Superior temporal gyrus (tissue), 1 donor: ENCODE data around the gene HBS1L.

Experiments used
- DNase-seq: peaks from one replicate; pipeline ENCODE4 v3.0.0-alpha.2; 2016; ENCODE audit errors: extremely low spot score

HBS1L gene

DNA sequence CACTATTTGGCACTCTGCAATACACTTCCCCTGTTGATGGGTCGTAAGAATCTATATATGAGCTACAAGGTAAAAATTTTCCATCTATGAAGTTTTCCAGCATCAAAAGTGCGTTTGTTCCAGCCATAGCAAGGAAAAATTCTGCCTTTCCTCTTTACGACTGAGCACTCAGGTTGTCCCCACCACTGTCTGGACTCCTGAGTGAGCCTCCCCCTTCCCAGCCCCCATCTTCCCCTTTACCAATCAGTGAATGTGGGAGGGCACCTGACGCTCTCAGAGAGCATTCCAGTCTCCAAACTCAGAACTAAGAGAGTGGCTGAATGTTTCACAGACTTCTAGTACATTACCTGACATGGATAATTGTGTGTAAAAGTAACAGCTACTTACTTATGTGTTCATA, 104.7 kb downstream of the HBS1L start, which contains the start of gene ALDH8A1:
TSS of gene ALDH8A1 (minus strand) at position 175 of the 400 bp plus-strand sequence. CDS start at position 127, 48 bp downstream.
- DNase-seq = no peak

GRCh38 chr6:134948691-134949090, 105.9 kb downstream of the HBS1L start:
- DNase-seq = no peak

DNA sequence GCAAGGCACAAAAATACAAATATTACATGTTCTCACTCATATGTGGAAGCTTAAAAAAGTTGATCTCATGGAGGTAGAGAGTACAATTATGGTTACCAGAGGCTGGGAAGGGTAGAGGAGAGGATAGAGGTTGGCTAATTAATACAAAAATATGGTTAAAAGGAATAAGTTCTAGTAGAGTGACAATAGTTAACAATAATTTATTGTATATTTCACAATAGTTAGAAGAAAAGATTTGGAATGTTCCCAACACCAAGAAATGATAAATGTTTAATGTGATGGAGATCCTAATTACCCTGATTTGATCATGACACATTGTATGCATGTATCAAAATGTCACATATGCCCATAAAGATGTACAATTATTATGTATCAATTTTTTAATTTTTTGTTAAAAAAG, 106.5 kb downstream of the HBS1L start:
- DNase-seq = no peak

DNA sequence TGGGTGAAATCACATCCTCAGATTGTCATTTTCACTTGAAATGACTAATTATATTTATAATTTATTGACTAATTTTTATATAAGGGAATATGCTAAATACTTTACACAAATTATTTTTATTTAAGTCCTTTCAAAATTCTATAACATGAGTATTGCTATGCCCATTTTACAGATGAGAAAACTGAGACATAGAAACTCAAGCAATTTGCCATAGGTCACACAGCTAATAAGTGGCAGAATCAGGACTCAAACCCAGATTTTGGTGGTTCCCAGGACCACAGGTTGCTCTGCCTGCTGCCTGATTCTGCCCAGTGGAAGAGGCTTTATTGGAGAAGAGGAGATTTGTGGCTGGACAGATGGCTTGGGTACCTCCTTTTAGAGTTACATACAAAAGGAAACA, 109.6 kb downstream of the HBS1L start:
- no peak for DNase-seq

GRCh38 chr6:134943522-134944111, 111.0 kb downstream of the HBS1L start:
- DNase-seq = no peak

DNA sequence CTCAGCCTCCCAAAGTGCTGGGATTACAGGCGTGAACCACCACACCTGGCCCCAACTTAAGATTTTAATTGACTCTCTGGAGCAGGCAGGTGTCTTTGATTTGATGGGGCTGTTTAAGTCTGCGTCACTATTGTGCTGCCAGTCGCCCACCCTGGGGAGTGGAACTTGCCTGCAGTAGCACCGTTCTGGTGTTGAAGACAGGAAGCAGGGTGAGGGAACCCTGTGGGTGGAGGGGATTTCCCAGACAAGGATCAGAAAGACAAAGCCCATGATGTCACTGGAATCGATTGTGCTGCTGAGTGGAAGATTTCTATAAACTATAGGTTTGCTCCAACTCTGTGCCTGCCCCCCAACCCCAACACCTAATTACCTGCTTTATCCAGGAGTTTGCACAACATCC, 115.7 kb downstream of the HBS1L start:
- DNase-seq = no peak

DNA sequence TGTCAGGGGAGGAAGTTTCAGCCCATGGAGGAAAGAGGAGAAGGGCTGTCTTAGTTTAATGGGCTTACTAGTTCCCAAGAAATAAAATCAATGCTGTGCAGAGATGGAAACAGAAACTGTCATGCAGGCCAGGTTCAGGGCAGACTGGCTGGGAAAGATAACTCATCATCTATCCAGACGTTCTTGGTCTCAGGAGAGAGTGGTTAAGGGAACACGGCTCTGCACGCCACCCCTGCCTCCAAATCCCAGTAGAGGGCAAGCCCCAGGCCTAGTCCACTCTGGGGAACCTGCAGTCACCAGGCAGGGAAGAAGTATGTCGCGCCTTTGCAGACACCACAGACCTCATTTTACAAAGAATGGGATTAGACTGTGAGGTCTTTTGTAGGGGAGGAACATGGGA, 117.2 kb downstream of the HBS1L start:
- DNase-seq = no peak

GRCh38 chr6:134936931-134937330, 117.7 kb downstream of the HBS1L start:
- no peak for DNase-seq

- DNase-seq = no peak
Measured at GRCh38 chr6:134936476-134936875, 118.1 kb downstream of the HBS1L start.

- DNase-seq = no peak
Measured at GRCh38 chr6:134934793-134935485, 119.7 kb downstream of the HBS1L start.

- DNase-seq = no peak
Measured at GRCh38 chr6:134932535-134933470, 121.8 kb downstream of the HBS1L start.

GRCh38 chr6:134932098-134932497, 122.5 kb downstream of the HBS1L start:
- no peak for DNase-seq

DNA sequence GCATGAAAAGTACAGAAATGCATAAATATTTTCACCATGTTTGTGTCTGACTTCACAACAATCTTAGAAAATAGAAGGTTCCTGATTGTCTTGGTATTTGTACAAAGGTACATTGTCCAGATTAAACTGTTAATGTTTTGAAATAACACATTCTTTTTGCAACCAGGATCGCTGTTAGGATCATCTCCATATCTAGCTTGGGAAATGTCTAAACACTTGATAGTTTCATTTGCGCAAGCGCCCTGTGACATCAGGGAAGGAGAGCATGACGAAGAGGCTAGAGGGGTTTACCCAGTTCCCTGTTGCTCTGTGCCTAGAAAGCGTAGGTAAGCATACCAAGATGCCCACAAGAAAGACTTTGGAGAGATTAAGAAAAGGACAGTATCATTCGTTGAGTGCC, 124.2 kb downstream of the HBS1L start:
- no peak for DNase-seq

DNA sequence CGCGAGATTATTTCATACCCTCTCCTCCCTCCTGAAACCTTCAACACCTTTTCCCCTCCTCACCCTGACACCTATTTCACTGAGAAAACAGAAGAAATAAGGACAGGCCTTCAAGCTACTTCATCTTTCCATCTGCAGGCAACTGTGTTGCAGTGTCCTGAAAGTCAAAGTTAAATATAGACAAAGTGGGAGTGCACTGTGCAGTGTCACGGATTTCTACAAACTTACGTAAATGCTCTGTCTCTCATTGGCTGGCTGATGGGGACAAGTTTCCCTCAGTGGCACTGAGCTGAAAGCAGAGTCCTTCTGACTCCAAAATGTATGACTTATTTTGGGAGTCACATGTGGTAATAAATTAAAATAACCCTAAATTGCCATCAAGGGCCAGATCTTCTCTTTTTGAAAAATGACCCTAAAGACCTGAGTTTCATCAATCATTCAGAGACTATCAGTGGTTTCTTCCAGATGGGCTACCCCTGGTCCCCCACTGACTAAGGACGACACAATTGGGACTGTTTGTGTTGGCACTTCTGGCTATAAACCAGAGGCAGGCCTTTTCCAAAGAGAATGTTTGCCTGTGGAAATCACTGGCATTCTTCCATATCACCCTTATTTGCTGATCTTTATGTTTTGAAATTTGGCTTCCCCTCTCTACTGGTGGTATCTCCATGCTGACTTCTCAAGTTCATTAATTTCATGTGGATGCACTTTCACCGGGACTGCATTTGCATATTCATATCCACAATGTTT, 126.3 kb downstream of the HBS1L start:
- no peak for DNase-seq

DNA sequence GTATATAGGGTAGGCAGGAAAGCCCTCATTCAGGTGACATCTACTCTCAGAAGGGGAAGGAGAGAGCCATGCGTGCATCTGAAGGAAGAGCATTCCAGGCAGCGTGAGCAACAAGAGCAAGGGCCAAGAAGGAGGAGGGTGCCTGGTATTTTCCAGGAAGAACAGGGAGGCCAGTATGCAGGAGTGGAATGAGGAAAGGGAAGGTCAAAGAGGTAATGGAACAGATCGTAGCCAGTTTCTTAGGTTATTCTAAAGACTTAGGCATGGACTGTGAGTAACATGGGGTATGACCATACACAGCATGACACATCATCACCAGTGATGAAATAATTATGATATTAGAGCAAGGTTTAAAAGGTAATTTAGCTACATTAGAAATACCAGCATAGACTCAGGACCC, 128.8 kb downstream of the HBS1L start:
- DNase-seq = no peak

- no peak for DNase-seq
Measured at GRCh38 chr6:134921721-134922261, 132.8 kb downstream of the HBS1L start.

DNA sequence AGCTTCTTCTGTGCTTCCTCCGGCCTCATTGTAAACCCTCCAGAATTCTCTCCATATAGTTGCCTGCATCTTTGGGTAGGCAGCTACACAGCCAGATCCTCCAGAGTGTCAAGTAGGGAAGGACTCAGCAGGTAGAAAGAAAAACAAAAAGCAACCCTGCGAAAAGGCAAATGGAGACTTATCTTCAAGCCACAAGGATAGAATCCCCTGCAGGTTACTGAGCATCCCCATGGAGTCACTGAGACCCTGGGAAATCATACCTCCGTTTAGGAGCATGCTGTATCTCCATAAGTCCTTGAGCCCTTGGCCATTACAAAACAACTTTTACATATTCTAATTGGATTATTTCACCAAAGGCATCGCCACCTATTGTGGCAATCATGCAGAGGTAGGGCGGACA, 133.3 kb downstream of the HBS1L start:
- DNase-seq = no peak

DNA sequence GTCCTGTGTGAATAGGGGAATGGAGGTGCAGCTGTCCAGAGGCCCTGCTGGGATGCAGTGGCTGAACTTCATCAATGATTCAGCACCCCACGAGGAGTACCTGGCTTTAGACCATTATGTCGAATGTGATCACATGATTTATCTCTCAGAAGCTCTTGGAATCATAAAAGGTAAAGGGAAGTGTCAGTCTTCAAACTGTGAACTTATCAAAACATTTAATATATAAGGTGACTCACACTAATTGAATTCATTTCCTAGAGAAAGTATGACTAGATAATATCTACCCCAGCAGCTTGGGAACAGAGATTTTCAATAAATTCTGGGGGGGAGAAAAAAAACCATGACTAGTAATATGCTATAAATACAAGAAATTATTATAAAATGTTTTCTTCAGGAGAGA, 134.2 kb downstream of the HBS1L start:
- no peak for DNase-seq

GRCh38 chr6:134918418-134918961, 136.1 kb downstream of the HBS1L start:
- no peak for DNase-seq

GRCh38 chr6:134911547-134911946, 143.1 kb downstream of the HBS1L start:
- no peak for DNase-seq

GRCh38 chr6:134910593-134910935, 144.1 kb downstream of the HBS1L start:
- no peak for DNase-seq
